ENCODE data around the gene CXCL11. TPM values are rescaled to one million over a fixed set of nuclear protein-coding genes. Genes with fewer than 3 reads are reported as not detected.

The CXCL11 gene
- total and polyA plus RNA-seq, 2 of the 13 experiments (the other 11 are each of a cell fraction or from before 2014, with no cell fraction given), result 0.08 TPM; not detected in 1

GRCh38 chr4:76029300-76029699 lies 6.6 kb downstream of the CXCL11 start:
- Histone ChIP-seq H3K4me1 (ENCODE audit: insufficient read depth, low read length) (0 out of 2 replicates have a peak, but pooled peaks cover 4% of the 10 kb centered on the region), H3K79me2 (ENCODE audit: insufficient read depth, low read length) (no peaks in the 10 kb centered on the region), H3K4me2 (ENCODE audit: low read depth, low read length) (no peak overlapping the region), H3K4me3 (replicated peaks in 1 of 3; ENCODE audit: insufficient read depth in 1 of 3, low read depth in 2 of 3, low read length in 3 of 3) (no peak overlapping the region), H3K27me3 (ENCODE audit: control insufficient read depth in 1 of 2, insufficient read depth in 2 of 2, low read length in 2 of 2) (no peaks in the 10 kb centered on the region; a peak in 1 of 5 replicates), H4K20me1 (ENCODE audit: insufficient read depth, low read length) (no peaks in the 10 kb centered on the region), H3K27ac (ENCODE audit: extremely low read length, insufficient read depth, low read length) (no peak overlapping the region), H3K9me3 (ENCODE audit: low read length) (no peaks in the 10 kb centered on the region), H3K9ac (ENCODE audit: insufficient read depth, low read depth, low read length) (no peak overlapping the region), H2AFZ (ENCODE audit: low read length) (no peak overlapping the region), H3K36me3 (replicated peaks in 1 of 2; ENCODE audit: control insufficient read depth in 1 of 2, insufficient read depth in 2 of 2, low read length in 2 of 2) (no peaks in the 10 kb centered on the region)
- WGBS (ENCODE audit: low lambda C conversion rate), result 14% methylated on average over 2 of the region's 2 CpGs
- intact Hi-C loops (cut with micrococcal nuclease; ENCODE audit: unreplicated experiment), result no loop called here
- ChIA-PET POLR2A (no interaction called here), CTCF (ENCODE audit: low intra/inter-chr PET ratio, low total read pairs) (no interaction called here)
- ATAC-seq, result no peak
- BruUV-seq (replicated peaks), result no TSS peak
- FAIRE-seq, result no peak
- in situ Hi-C loops (cut with HindIII; ENCODE audit: extremely low pct_ligation_motif_present, low pct_unique_long_range_greater_than_20kb), result no loop called here
- no peak for DNase-seq (ENCODE audit: low spot score)
- peak in 1 of 2 experiments; percentile 26; a peak in 1 of 4 replicates for TF ChIP-seq MAFK (conservative IDR thresholded peaks at IDR 0.05 in 1 of 2, IDR thresholded peaks at IDR 0.05 in 1 of 2; ENCODE audit: low read length in 2 of 2)
- TF ChIP-seq, protein P1, sequence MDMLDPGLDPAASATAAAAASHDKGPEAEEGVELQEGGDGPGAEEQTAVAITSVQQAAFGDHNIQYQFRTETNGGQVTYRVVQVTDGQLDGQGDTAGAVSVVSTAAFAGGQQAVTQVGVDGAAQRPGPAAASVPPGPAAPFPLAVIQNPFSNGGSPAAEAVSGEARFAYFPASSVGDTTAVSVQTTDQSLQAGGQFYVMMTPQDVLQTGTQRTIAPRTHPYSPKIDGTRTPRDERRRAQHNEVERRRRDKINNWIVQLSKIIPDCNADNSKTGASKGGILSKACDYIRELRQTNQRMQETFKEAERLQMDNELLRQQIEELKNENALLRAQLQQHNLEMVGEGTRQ (IDR thresholded peaks at IDR 0.05; ENCODE audit: low read depth, low read length), result no peak
- TF ChIP-seq, protein P1 (CRISPR knock-in tag; IDR thresholded peaks at IDR 0.05; ENCODE audit: borderline replicate concordance), result no peak

DNA sequence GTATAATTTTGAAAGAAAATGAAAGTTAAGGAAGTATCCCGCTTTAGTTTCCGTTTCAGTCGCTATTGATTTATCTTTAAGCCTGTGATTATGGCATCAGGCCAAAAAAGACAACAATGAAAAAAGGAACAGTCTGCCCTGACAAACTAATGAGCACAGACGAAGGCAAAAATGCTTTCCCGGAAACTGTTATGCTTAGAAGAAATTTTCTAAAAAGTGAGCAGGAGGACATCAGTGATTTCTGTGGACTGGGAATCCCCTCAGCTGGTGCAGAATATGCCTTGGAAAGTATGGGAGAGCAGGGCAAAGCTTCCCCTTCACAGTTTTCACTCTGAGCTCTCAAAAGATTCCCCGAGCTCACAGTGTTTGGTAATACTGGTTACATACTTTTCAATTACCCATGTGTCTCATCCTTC lies 7.5 kb downstream of the CXCL11 start:
- FAIRE-seq (no peak), DNase-seq (ENCODE audit: low spot score) (no peak), ATAC-seq (no peak)
- no peaks in the 10 kb centered on the region for H3K36me3 ChIP-seq (replicated peaks in 1 of 2; ENCODE audit: control insufficient read depth in 1 of 2, insufficient read depth in 2 of 2, low read length in 2 of 2)
- H3K4me3 ChIP-seq (replicated peaks in 1 of 3; ENCODE audit: insufficient read depth in 1 of 3, low read depth in 2 of 3, low read length in 3 of 3), result no peak overlapping the region
- H3K9ac ChIP-seq (ENCODE audit: insufficient read depth, low read depth, low read length), result no peak overlapping the region
- peak overlapping the region; percentile 29 for H2AFZ ChIP-seq (ENCODE audit: low read length)
- in situ Hi-C loops (cut with HindIII; ENCODE audit: extremely low pct_ligation_motif_present, low pct_unique_long_range_greater_than_20kb) (no loop called here), intact Hi-C loops (cut with micrococcal nuclease; ENCODE audit: unreplicated experiment) (no loop called here)
- no peaks in the 10 kb centered on the region for H3K9me3 ChIP-seq (ENCODE audit: low read length)
- ChIA-PET POLR2A (interaction anchor here (0.6 kb wide), 1 partner anchor 1533 kb away, joined by 3 read pairs; no protein-coding TSS in a partner anchor), CTCF (ENCODE audit: low intra/inter-chr PET ratio, low total read pairs) (no interaction called here)
- H3K27me3 ChIP-seq (ENCODE audit: control insufficient read depth in 1 of 2, insufficient read depth in 2 of 2, low read length in 2 of 2), result no peaks in the 10 kb centered on the region; a peak in 1 of 5 replicates
- WGBS (ENCODE audit: low lambda C conversion rate), result 1% methylated on average over 6 of the region's 6 CpGs
- no TSS peak for BruUV-seq (replicated peaks)
- H4K20me1 ChIP-seq (ENCODE audit: insufficient read depth, low read length), result no peaks in the 10 kb centered on the region
- no peaks in the 10 kb centered on the region for H3K79me2 ChIP-seq (ENCODE audit: insufficient read depth, low read length)
- peak overlapping the region; percentile 43; the same call in 1 of the 2 replicates for H3K4me2 ChIP-seq (ENCODE audit: low read depth, low read length)
- no peak overlapping the region for H3K27ac ChIP-seq (ENCODE audit: extremely low read length, insufficient read depth, low read length)
- 0 out of 2 replicates have a peak, but pooled peaks cover 4% of the 10 kb centered on the region for H3K4me1 ChIP-seq (ENCODE audit: insufficient read depth, low read length)
- no peak for TF ChIP-seq ZNF275 (CRISPR knock-in tag; IDR thresholded peaks at IDR 0.05; ENCODE audit: borderline replicate concordance)
- TF ChIP-seq, protein P2, sequence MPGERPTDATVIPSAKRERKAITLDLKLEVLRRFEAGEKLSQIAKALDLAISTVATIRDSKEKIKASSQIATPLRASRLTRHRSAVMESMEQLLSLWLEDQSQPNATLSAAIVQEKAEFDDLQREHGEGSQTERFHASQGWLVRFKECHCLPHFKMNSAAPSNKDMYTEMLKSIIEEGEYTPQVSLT (CRISPR knock-in tag; IDR thresholded peaks at IDR 0.05; ENCODE audit: borderline replicate concordance, low read depth), result no peak
- no peak for TF ChIP-seq ZNF138 (CRISPR knock-in tag; IDR thresholded peaks at IDR 0.05; ENCODE audit: low read depth)
- TF ChIP-seq ZBTB43 (CRISPR knock-in tag; conservative IDR thresholded peaks at IDR 0.05), result no peak
- TF ChIP-seq ZNF577 (CRISPR knock-in tag; IDR thresholded peaks at IDR 0.05; ENCODE audit: borderline replicate concordance, low read depth), result no peak
- no peak for TF ChIP-seq FOSL1 (CRISPR knock-in tag; IDR thresholded peaks at IDR 0.05; ENCODE audit: borderline replicate concordance)
